Naive thymus-derived CD4-positive, alpha-beta T cell (primary cell): Measurements from ENCODE around the gene APBA1. TPM values are rescaled to one million over a fixed set of nuclear protein-coding genes. Genes with fewer than 3 reads are reported as not detected.
A peak's percentile ranks its signal among the peaks of the same experiment; 100 is the strongest.

Source experiments
- ATAC-seq: fragments of 150-1000 bp; cut with Tn5 transposase; 2 replicates; pipeline ENCODE4 v1.10.0; 2021; ENCODE audit warnings: mild to moderate bottlenecking, moderate library complexity
- CTCF ChIA-PET: fragments of 350-600 bp; sonication (Branson Sonifier 250); formaldehyde crosslinking; loops from one replicate; lab custom pipeline; 2021; ENCODE audit warnings: antibody characterized with exemption; lab: Charles Lee
- POLR2A ChIA-PET: fragments of 350-600 bp; sonication (Branson Sonifier 250); formaldehyde crosslinking; loops from one replicate; lab custom pipeline; 2021; ENCODE audit warnings: antibody characterized with exemption, inconsistent platforms; lab: Charles Lee
- DNase-seq, 9 donors: peaks; one replicate each; pipeline versions ENCODE4 v3.0.0 to v3.0.0-alpha.2; 2020 to 2022; ENCODE audit warnings: mixed read lengths in 1 of 9
- H3K27ac ChIP-seq: one replicate; pipeline ENCODE4 v1.7.0; 2013; ENCODE audit warnings: mild to moderate bottlenecking, low read depth, low read length, moderate library complexity
- H3K27me3 ChIP-seq, 2 donors: one replicate each; pipeline ENCODE4 v1.7.0; 2013; ENCODE audit warnings: low read length in 2 of 2, mild to moderate bottlenecking in 2 of 2, moderate library complexity in 2 of 2; ENCODE audit not compliant: control insufficient read depth in 2 of 2, insufficient read depth in 2 of 2
- H3K36me3 ChIP-seq, 3 experiments: 1 replicate in 2 of 3; 2 replicates in 1 of 3; pipeline ENCODE4 v1.7.0; 2013; ENCODE audit warnings: low read length in 3 of 3, mild to moderate bottlenecking in 3 of 3, moderate library complexity in 1 of 3; ENCODE audit not compliant: insufficient read depth in 3 of 3, control insufficient read depth in 2 of 3
- H3K4me1 ChIP-seq, 2 donors: one replicate each; pipeline ENCODE4 v1.7.0; 2013; ENCODE audit warnings: low read length in 2 of 2, mild to moderate bottlenecking in 2 of 2, moderate library complexity in 1 of 2; ENCODE audit not compliant: control insufficient read depth in 2 of 2, insufficient read depth in 2 of 2
- H3K4me3 ChIP-seq: 2 replicates; pipeline ENCODE4 v1.7.0; 2013; ENCODE audit warnings: mild to moderate bottlenecking, low read length
- H3K9me3 ChIP-seq, 3 experiments: 1 replicate in 2 of 3; 2 replicates in 1 of 3; pipeline ENCODE4 v1.7.0; 2013; ENCODE audit warnings: low read length in 3 of 3; ENCODE audit not compliant: control insufficient read depth in 2 of 3
- H3K27ac Mint-ChIP-seq, 9 donors: one replicate each; pipeline ENCODE4 v1.8.0; 2020 to 2022; ENCODE audit warnings: mixed read lengths in 9 of 9, mild to moderate bottlenecking in 8 of 9, moderate library complexity in 5 of 9, inconsistent platforms in 2 of 9
- H3K27me3 Mint-ChIP-seq, 5 donors: one replicate each; pipeline ENCODE4 v1.8.0; 2021 to 2022; ENCODE audit warnings: mixed read lengths in 5 of 5, mild to moderate bottlenecking in 1 of 5
- H3K36me3 Mint-ChIP-seq, 5 donors: one replicate each; pipeline ENCODE4 v1.8.0; 2020 to 2022; ENCODE audit warnings: mixed read lengths in 5 of 5, mild to moderate bottlenecking in 3 of 5, inconsistent platforms in 1 of 5
- H3K4me1 Mint-ChIP-seq, 7 donors: one replicate each; pipeline ENCODE4 v1.8.0; 2020 to 2022; ENCODE audit warnings: mixed read lengths in 7 of 7, mild to moderate bottlenecking in 3 of 7, inconsistent platforms in 1 of 7
- H3K4me3 Mint-ChIP-seq, 10 donors: one replicate each; pipeline ENCODE4 v1.8.0; 2020 to 2022; ENCODE audit warnings: mild to moderate bottlenecking in 10 of 10, mixed read lengths in 10 of 10, moderate library complexity in 6 of 10, inconsistent platforms in 2 of 10
- H3K9me3 Mint-ChIP-seq, 11 donors: one replicate each; pipeline ENCODE4 v1.8.0; 2020 to 2022; ENCODE audit warnings: mixed read lengths in 11 of 11, mild to moderate bottlenecking in 4 of 11, inconsistent platforms in 1 of 11, moderate library complexity in 1 of 11
- intact Hi-C, 2 donors: fragments of 100-400 bp; cut with micrococcal nuclease; formaldehyde crosslinking; loops; one replicate each; pipeline ENCODE4 v1.15.1; 2023
- polyA plus RNA-seq, 2 donors: library from polyadenylated mRNA; unstranded; fragments of 300-500 nt; fragmentation: Illumina TruSeq; gene quantifications; one replicate each; pipeline ENCODE4 v1.2.3, GENCODE V29; 2021
- total RNA-seq, 6 experiments: library from RNA in 5 of 6; stranded (reverse) in 5 of 6; gene quantifications; 1 replicate in 5 of 6; 2 replicates in 1 of 6; pipeline ENCODE4 v1.2.3 and lab custom pipeline; 2021 to 2026

Gene APBA1
- total and polyA plus RNA-seq, 7 experiments from 2014 or later = 0.06 to 4.5 (median 1.4) TPM; not detected in 1

DNA sequence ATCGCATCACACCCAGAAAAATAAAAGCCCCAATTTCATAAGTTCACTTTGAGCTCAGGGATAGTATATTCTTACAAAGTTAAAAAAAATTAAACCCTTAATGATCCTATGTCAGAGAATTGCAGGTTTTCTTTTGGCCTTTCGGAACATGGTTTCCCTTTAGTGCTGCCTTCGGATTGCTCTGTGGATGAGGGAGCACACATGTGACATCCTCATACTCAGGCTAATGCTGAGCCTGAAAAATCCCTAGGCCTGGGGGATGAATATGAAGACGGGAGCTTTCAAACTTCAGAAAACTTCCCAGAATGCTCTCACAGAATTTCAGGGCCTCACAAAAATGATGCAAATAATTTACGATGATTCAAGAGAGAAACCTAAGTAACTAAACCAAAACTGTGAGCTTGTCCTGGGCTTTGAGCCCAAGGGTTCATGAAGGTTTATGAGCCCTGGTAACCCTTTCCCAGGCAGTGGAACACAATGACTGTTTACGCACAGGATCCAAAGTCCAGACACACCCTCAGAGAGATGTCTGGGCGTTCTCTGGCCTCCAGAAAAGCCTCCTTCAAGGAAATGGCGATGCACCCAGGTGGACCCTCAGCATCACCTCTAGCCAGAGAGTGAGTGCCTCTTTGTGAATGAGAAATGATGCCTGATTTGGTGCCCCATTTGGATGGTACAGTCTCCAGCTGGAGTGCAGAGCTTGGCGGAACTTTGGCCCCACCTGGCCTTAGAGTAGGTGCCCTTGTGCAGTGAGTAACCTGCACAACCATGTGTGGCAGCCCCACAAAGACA lies 201.8 kb downstream of the APBA1 start:
- Histone ChIP-seq H3K9me3 (no peaks in the 10 kb centered on the region), H3K4me3 (no peak overlapping the region), H3K36me3 (no peaks in the 10 kb centered on the region), H3K4me1 (peaks cover 4 to 7% of the 10 kb centered on the region in 2 donors), H3K27me3 (no peaks in the 10 kb centered on the region), H3K27ac (no peak overlapping the region)
- DNase-seq = no peak
- H3K4me1 Mint-ChIP-seq = peaks cover 6 to 15% (median 12%) of the 10 kb centered on the region in 7 donors
- H3K4me3 Mint-ChIP-seq = no peak overlapping the region
- H3K36me3 Mint-ChIP-seq = peaks cover 0 to 14% (median 0%) of the 10 kb centered on the region in 5 donors
- ChIA-PET CTCF (no interaction called here), POLR2A (no interaction called here)
- no peak for ATAC-seq
- peaks cover 0 to 2% (median 0%) of the 10 kb centered on the region in 11 donors for H3K9me3 Mint-ChIP-seq
- no peak overlapping the region for H3K27ac Mint-ChIP-seq
- intact Hi-C loops = no loop called here
- H3K27me3 Mint-ChIP-seq = peaks cover 0 to 11% (median 5%) of the 10 kb centered on the region in 5 donors

DNA sequence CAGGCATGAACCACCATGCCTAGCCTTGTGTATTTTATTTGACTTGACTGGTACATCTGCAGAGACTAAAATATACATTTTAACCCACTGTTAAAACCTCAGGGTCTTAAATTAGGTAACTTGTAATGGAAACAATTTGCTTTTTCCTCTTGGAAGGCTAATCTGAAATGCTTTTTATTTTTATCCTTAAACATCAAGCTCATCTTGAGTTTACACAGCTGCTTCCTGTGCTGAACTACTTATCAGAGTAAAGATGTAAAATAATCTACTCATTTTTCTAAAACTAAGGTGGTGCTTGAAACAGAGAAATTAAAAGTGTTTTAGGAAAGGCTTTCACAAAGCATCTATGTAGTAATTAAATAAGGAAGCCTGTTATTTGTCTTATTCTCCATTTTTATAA lies 203.0 kb downstream of the APBA1 start:
- Mint-ChIP-seq H3K36me3 (peaks cover 0 to 17% (median 0%) of the 10 kb centered on the region in 5 donors), H3K27me3 (peaks cover 0 to 8% (median 5%) of the 10 kb centered on the region in 5 donors), H3K4me1 (peaks cover 0 to 3% (median under 1%) of the 10 kb centered on the region in 7 donors), H3K27ac (peak overlapping the region in 1 of 9 donors; percentile 9), H3K9me3 (peaks cover 0 to 2% (median 0%) of the 10 kb centered on the region in 11 donors), H3K4me3 (no peak overlapping the region)
- no peaks in the 10 kb centered on the region for H3K9me3 ChIP-seq
- no peak for DNase-seq
- ChIA-PET CTCF (no interaction called here), POLR2A (no interaction called here)
- H3K27me3 ChIP-seq = no peaks in the 10 kb centered on the region
- H3K4me1 ChIP-seq = no peaks in the 10 kb centered on the region
- H3K36me3 ChIP-seq = no peaks in the 10 kb centered on the region
- H3K4me3 ChIP-seq = no peak overlapping the region
- ATAC-seq = no peak
- H3K27ac ChIP-seq = no peak overlapping the region
- intact Hi-C loops = no loop called here

DNA sequence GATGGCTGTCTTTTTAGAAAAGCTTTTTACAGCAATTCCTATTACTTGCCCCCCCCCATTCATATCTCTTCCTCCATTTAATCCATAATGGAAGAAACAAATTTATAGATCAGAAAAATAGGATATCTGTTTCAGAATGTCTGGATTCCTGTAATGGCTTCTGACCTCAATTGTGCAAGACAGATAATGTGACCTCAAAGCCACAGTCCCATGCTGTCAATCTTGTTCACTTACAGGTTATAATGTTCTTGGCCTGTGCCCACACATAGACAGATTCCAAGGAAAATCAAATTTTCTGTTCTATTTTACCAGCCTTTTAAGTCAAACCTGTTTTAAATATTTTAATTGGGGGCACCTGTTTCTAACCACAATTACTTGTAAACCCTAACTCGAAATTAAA lies 203.8 kb downstream of the APBA1 start:
- no peaks in the 10 kb centered on the region for H3K27me3 ChIP-seq
- no peak overlapping the region for H3K4me3 ChIP-seq
- H3K27ac ChIP-seq = no peak overlapping the region
- intact Hi-C loops = no loop called here
- no peak for DNase-seq
- CTCF ChIA-PET = no interaction called here
- Mint-ChIP-seq H3K4me1 (peaks cover 0 to 6% (median 0%) of the 10 kb centered on the region in 7 donors), H3K4me3 (no peak overlapping the region), H3K36me3 (peaks cover 0 to 19% (median 0%) of the 10 kb centered on the region in 5 donors), H3K9me3 (peaks cover 0 to 2% (median 0%) of the 10 kb centered on the region in 11 donors), H3K27ac (no peak overlapping the region), H3K27me3 (peaks cover 0 to 8% (median 5%) of the 10 kb centered on the region in 5 donors)
- no peaks in the 10 kb centered on the region for H3K36me3 ChIP-seq
- no peaks in the 10 kb centered on the region for H3K4me1 ChIP-seq
- no peak for ATAC-seq
- H3K9me3 ChIP-seq = no peaks in the 10 kb centered on the region
- POLR2A ChIA-PET = no interaction called here

DNA sequence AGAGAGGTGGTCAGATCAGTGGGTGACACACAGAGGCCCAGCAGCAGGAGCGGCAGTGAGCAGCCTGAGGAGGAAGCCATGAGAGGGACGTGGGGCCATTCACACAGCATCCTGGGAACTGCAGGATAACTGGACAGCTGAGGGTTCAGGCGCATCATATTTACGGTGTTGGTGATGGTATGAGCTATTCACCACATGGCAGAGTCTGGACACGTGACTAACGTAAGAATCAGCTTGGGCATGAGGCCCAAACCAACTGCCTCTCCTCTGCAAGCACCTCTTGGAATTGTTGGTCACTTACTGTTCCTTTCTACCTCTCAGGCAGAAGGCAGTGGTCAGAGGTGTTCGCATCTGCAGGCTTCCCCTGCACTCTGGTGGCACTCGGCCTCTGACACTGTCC lies 206.0 kb downstream of the APBA1 start:
- no peak for DNase-seq
- no peak overlapping the region for H3K27ac Mint-ChIP-seq
- ChIA-PET CTCF (no interaction called here), POLR2A (no interaction called here)
- intact Hi-C loops = no loop called here
- Histone ChIP-seq H3K4me1 (no peaks in the 10 kb centered on the region), H3K27ac (no peak overlapping the region), H3K4me3 (no peak overlapping the region), H3K27me3 (no peaks in the 10 kb centered on the region), H3K9me3 (no peaks in the 10 kb centered on the region), H3K36me3 (no peaks in the 10 kb centered on the region)
- peaks cover 0 to 21% (median 0%) of the 10 kb centered on the region in 5 donors for H3K36me3 Mint-ChIP-seq
- H3K4me3 Mint-ChIP-seq = no peak overlapping the region
- peaks cover 0 to 2% (median 0%) of the 10 kb centered on the region in 11 donors for H3K9me3 Mint-ChIP-seq
- peaks cover 0 to 6% (median 0%) of the 10 kb centered on the region in 7 donors for H3K4me1 Mint-ChIP-seq
- H3K27me3 Mint-ChIP-seq = no peaks in the 10 kb centered on the region
- ATAC-seq = no peak

DNA sequence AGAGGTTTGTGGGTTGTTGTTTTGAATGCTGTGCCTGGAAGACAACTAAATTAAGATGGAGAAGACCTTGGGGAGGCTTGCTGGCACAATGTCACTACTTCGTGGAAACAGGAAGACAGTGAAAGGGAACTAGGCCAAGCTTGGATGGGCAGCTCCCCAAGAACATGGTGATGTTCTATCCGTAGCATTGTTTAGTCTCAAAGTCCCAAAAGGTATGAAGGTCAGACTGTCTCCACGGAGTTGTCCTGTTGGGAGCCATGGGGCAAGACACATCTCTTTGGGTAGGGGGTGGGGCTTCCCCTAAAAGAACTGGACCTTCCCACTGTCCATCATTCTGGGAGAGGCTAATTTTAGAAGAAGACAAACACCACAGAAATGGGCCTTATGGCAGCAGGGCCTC lies 206.7 kb downstream of the APBA1 start:
- H3K4me1 ChIP-seq = no peaks in the 10 kb centered on the region
- Mint-ChIP-seq H3K27me3 (no peaks in the 10 kb centered on the region), H3K36me3 (peaks cover 0 to 21% (median 0%) of the 10 kb centered on the region in 5 donors), H3K9me3 (peaks cover 0 to 2% (median 0%) of the 10 kb centered on the region in 11 donors), H3K27ac (no peak overlapping the region), H3K4me1 (peaks cover 0 to 6% (median 0%) of the 10 kb centered on the region in 7 donors), H3K4me3 (no peak overlapping the region)
- intact Hi-C loops = no loop called here
- no peaks in the 10 kb centered on the region for H3K27me3 ChIP-seq
- ChIA-PET POLR2A (no interaction called here), CTCF (no interaction called here)
- H3K9me3 ChIP-seq = no peaks in the 10 kb centered on the region
- no peak overlapping the region for H3K4me3 ChIP-seq
- ATAC-seq (no peak), DNase-seq (no peak)
- no peaks in the 10 kb centered on the region for H3K36me3 ChIP-seq
- H3K27ac ChIP-seq = no peak overlapping the region

DNA sequence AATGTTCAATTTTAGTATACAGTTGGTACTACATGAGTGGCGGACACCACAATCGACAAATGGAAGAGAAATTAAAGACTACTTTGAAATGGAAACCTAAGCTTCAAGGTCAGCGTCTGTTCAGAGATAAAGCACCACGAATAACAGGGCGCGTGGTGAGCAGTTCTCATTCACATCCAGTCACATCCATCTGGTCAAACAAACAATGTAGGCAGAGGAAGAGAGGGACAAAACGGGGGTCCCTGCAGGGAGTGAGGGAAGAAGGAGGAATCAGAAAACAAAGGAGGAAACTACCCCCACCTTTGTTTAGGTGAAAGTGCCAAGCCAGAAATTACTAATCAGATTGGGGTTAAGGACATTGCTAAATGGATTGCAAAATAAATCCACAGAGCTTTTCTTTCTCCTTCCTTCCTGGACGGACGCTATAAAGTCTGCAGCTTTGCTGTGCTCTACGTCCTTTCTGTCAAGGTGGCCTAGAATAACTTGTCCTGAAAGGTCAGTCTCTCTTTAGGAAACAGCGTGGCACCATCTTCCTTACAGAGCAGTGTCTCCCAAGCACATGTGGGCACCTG lies 208.6 kb downstream of the APBA1 start:
- H3K9me3 Mint-ChIP-seq = peaks cover 0 to 2% (median 0%) of the 10 kb centered on the region in 11 donors
- H3K36me3 Mint-ChIP-seq = peaks cover 0 to 21% (median 0%) of the 10 kb centered on the region in 5 donors
- H3K27ac Mint-ChIP-seq = no peak overlapping the region
- H3K27me3 Mint-ChIP-seq = no peaks in the 10 kb centered on the region
- POLR2A ChIA-PET = no interaction called here
- peaks cover 0 to 6% (median 0%) of the 10 kb centered on the region in 7 donors for H3K4me1 Mint-ChIP-seq
- H3K27ac ChIP-seq = no peak overlapping the region
- DNase-seq (no peak), ATAC-seq (no peak)
- CTCF ChIA-PET = no interaction called here
- H3K4me3 Mint-ChIP-seq = no peak overlapping the region
- H3K27me3 ChIP-seq = no peaks in the 10 kb centered on the region
- H3K36me3 ChIP-seq = no peaks in the 10 kb centered on the region
- H3K4me3 ChIP-seq = no peak overlapping the region
- no peaks in the 10 kb centered on the region for H3K4me1 ChIP-seq
- intact Hi-C loops = no loop called here
- H3K9me3 ChIP-seq = no peaks in the 10 kb centered on the region
